GM12878 (cell line): ENCODE measurements around the gene RAB25. TPM values are rescaled to one million over a fixed set of nuclear protein-coding genes. Genes with fewer than 3 reads are reported as not detected.

Experiments used
- ATAC-seq: fragments of 200-7000 bp; cut with Tn5 transposase; 3 replicates; pipeline ENCODE4 v1.9.1; 2020; ENCODE audit warnings: mild to moderate bottlenecking, moderate library complexity
- BruUV-seq: library from RNA; stranded (reverse); fragments of 400-500 nt; replicated peaks from 2 replicates; lab custom pipeline; 2021; lab: Mats Ljungman, UMichigan
- CTCF ChIA-PET: fragments of 300-600 bp; sonication (Branson Sonifier 250); formaldehyde crosslinking; extraction: SDS; loops from one replicate; lab custom pipeline; 2021; ENCODE audit warnings: inconsistent platforms; lab: Yijun Ruan, JAX
- POLR2A ChIA-PET: fragments of 350-600 bp; formaldehyde crosslinking; extraction: SDS; loops from one replicate; lab custom pipeline; 2021; ENCODE audit warnings: inconsistent platforms; lab: Charles Lee
- RAD21 ChIA-PET: fragments of 300-600 bp; sonication (Branson Sonifier 250); formaldehyde crosslinking; loops from one replicate; lab custom pipeline; 2023; ENCODE audit warnings: antibody characterized with exemption; ENCODE audit not compliant: unreplicated experiment; lab: Charles Lee
- SMC1A ChIA-PET: fragments of 300-600 bp; sonication (Branson Sonifier 250); formaldehyde crosslinking; loops from one replicate; lab custom pipeline; 2023; ENCODE audit not compliant: unreplicated experiment, uncharacterized antibody; lab: Charles Lee
- DNase-seq: peaks from one replicate; pipeline ENCODE4 v3.0.0-alpha.2; 2011; ENCODE audit warnings: low read depth, low spot score
- FAIRE-seq: peaks from 3 replicates; lab custom pipeline; 2011; peaks lifted over from hg19 to GRCh38; lab: Jason Lieb, UNC
- H2AFZ ChIP-seq: 2 replicates; pipeline ENCODE4 v1.6.0; 2011; ENCODE audit warnings: low read depth, low read length, control low read depth; ENCODE audit not compliant: control insufficient read depth
- H3K27ac ChIP-seq: 2 replicates; pipeline ENCODE4 v1.5.1; 2011; ENCODE audit warnings: control low read depth; ENCODE audit not compliant: control insufficient read depth, insufficient read depth
- H3K27me3 ChIP-seq, 2 experiments: replicated peaks in 1 of 2; 2 replicates each; pipeline versions ENCODE4 v1.6.0 to v1.6.1; 2011; ENCODE audit warnings: low read length in 1 of 2; ENCODE audit not compliant: control insufficient read depth in 2 of 2, insufficient read depth in 2 of 2
- H3K36me3 ChIP-seq, 2 experiments: 2 replicates each; pipeline ENCODE4 v1.5.1; 2011; ENCODE audit warnings: low read length in 1 of 2; ENCODE audit not compliant: control insufficient read depth in 2 of 2, insufficient read depth in 2 of 2
- H3K4me1 ChIP-seq: 2 replicates; pipeline ENCODE4 v1.6.1; 2011; ENCODE audit warnings: mild to moderate bottlenecking, low read length, moderate library complexity, mixed read lengths; ENCODE audit not compliant: control insufficient read depth, insufficient read depth
- H3K4me2 ChIP-seq: 2 replicates; pipeline ENCODE4 v1.6.0; 2011; ENCODE audit warnings: control low read depth; ENCODE audit not compliant: control insufficient read depth, insufficient read depth
- H3K4me3 ChIP-seq: fragments of 200-600 bp; sonication (generic); 2 replicates; pipeline ENCODE4 v1.5.1; 2016
- H3K79me2 ChIP-seq: 2 replicates; pipeline ENCODE4 v1.6.0; 2011; ENCODE audit warnings: low read length; ENCODE audit not compliant: control insufficient read depth, insufficient read depth
- H3K9ac ChIP-seq: 2 replicates; pipeline ENCODE4 v1.8.0; 2011; ENCODE audit warnings: low read length, control low read depth, mixed read lengths; ENCODE audit not compliant: control insufficient read depth, insufficient read depth
- H3K9me3 ChIP-seq: replicated peaks from 3 replicates; pipeline ENCODE4 v1.5.1; 2011; ENCODE audit warnings: mild to moderate bottlenecking, low read length; ENCODE audit not compliant: control insufficient read depth, insufficient read depth
- H4K20me1 ChIP-seq: 2 replicates; pipeline ENCODE4 v1.6.0; 2011; ENCODE audit not compliant: control insufficient read depth, insufficient read depth
- MTA3 ChIP-seq: IDR thresholded peaks from 2 replicates; pipeline ENCODE4 v1.6.1; 2012; ENCODE audit warnings: low read length, inconsistent platforms, borderline replicate concordance
- WGBS: methylation state at CpG from one replicate; pipeline ENCODE4 v1.1.6; 2016; ENCODE audit warnings: low lambda C conversion rate; ENCODE audit not compliant: insufficient replicate concordance, insufficient coverage; ENCODE audit errors: missing lambda C conversion rate; 5-methylcytosine and 5-hydroxymethylcytosine counted together
- in situ Hi-C: fragments of 300-500 bp; cut with MboI; formaldehyde crosslinking; loops from 9 replicates; pipeline ENCODE4 v1.14.3; 2018; ENCODE audit warnings: mixed read lengths
- intact Hi-C: fragments of 100-400 bp; cut with micrococcal nuclease; formaldehyde crosslinking; loops from one replicate; pipeline ENCODE4 v1.14.2; 2022; ENCODE audit not compliant: unreplicated experiment
- polyA plus RNA-seq, 11 experiments: library from polyadenylated mRNA; depleted of rRNA in 4 of 11; unstranded in 6 of 11; stranded (reverse) in 5 of 11; fragments of >200 nt; fragmentation: Nextera tagmentation in 4 of 11; fragmentation: Illumina TruSeq in 1 of 11; extraction: Ambion mirVana in 4 of 11; extraction: Trizol in 1 of 11; gene quantifications; 1 replicate in 1 of 11; 2 replicates in 10 of 11; pipeline versions ENCODE4 v1.2.1 to v1.2.3, GENCODE V29; 2011 to 2016; ENCODE audit warnings: inconsistent platforms in 2 of 11, missing spikeins in 2 of 11, low read depth in 1 of 11
- total RNA-seq, 4 experiments: library from RNA; depleted of rRNA in 3 of 4; stranded (reverse); fragments of >200 nt in 3 of 4; fragmentation: Illumina TruSeq in 1 of 4; extraction: Trizol in 1 of 4; gene quantifications; 2 replicates each; pipeline versions ENCODE4 v1.2.1 to v1.2.3, GENCODE V29; 2013 to 2021
- TF ChIP-seq, protein P1 (sequence below), 3 experiments: IDR thresholded peaks in 2 of 3; conservative IDR thresholded peaks in 1 of 3; 2 replicates each; pipeline ENCODE4 v1.5.1; 2011; ENCODE audit warnings: low read depth in 3 of 3, low read length in 3 of 3, mild to moderate bottlenecking in 3 of 3, control low read depth in 2 of 3, moderate library complexity in 2 of 3, inconsistent platforms in 1 of 3, mixed read lengths in 1 of 3; ENCODE audit not compliant: control insufficient read depth in 2 of 3, insufficient read depth in 1 of 3; ENCODE audit errors: extremely low read depth in 1 of 3

RAB25 gene
- total and polyA plus RNA-seq, 10 of the 15 experiments (the other 5 are each of a cell fraction or from before 2014, with no cell fraction given) = 0.16 to 0.36 (median 0.22) TPM; not detected in 7

DNA sequence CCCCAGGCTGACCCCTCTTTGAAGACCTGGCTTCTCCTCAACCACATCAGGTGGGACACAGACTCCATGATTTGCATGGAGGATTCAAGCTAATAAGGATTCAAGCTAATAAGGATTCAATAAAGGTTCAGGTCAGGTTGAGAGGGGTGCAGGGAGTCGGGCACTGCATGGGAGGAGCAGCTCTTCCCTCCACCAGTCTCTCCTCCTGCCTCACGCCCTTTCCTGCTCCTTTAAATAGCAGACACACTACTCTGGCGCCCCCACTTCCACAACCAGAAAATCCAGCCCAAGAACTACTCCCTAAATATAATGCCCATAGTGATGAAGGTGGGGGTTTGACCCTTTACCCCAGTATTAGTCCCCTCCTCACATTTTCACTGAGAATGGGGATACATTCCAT, 14.2 kb downstream of the RAB25 start:
- H3K9me3 ChIP-seq = no peaks in the 10 kb centered on the region; the same call in 2 of the 3 replicates
- peaks cover 10% of the 10 kb centered on the region for H3K4me1 ChIP-seq
- TF ChIP-seq, protein P1, sequence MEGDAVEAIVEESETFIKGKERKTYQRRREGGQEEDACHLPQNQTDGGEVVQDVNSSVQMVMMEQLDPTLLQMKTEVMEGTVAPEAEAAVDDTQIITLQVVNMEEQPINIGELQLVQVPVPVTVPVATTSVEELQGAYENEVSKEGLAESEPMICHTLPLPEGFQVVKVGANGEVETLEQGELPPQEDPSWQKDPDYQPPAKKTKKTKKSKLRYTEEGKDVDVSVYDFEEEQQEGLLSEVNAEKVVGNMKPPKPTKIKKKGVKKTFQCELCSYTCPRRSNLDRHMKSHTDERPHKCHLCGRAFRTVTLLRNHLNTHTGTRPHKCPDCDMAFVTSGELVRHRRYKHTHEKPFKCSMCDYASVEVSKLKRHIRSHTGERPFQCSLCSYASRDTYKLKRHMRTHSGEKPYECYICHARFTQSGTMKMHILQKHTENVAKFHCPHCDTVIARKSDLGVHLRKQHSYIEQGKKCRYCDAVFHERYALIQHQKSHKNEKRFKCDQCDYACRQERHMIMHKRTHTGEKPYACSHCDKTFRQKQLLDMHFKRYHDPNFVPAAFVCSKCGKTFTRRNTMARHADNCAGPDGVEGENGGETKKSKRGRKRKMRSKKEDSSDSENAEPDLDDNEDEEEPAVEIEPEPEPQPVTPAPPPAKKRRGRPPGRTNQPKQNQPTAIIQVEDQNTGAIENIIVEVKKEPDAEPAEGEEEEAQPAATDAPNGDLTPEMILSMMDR (IDR thresholded peaks at IDR 0.05 in 2 of 3, conservative IDR thresholded peaks at IDR 0.05 in 1 of 3; ENCODE audit: control insufficient read depth in 2 of 3, extremely low read depth in 1 of 3, insufficient read depth in 1 of 3, low read depth in 3 of 3, low read length in 3 of 3) = 0 out of 6 replicates have a peak, but pooled peaks of 1 of the 3 experiments have one; percentile 0
- no peak for TF ChIP-seq MTA3
- intact Hi-C loops (no loop called here), in situ Hi-C loops (no loop called here)
- no peak overlapping the region for H3K27ac ChIP-seq
- SMC1A ChIA-PET = interaction anchor here (1.0 to 2.0 kb wide), 2 partner anchors 9 to 157 kb away, joined by 3 to 8 read pairs; no protein-coding TSS in a partner anchor
- BruUV-seq = no TSS peak
- WGBS = 96% methylated on average over 3 of the region's 3 CpGs
- H3K4me3 ChIP-seq = 0 out of 2 replicates have a peak overlapping the region, but pooled peaks have one; percentile 86
- FAIRE-seq (no peak), DNase-seq (no peak), ATAC-seq (no peak)
- H3K27me3 ChIP-seq = no peaks in the 10 kb centered on the region
- CTCF ChIA-PET = interaction anchor here (1.0 to 2.6 kb wide), 7 partner anchors 9 to 292 kb away, joined by 3 to 24 read pairs (median 4); no protein-coding TSS in a partner anchor
- H3K9ac ChIP-seq = no peak overlapping the region
- POLR2A ChIA-PET = interaction anchor here (0.5 to 1.2 kb wide), 4 partner anchors 8 to 349 kb away, joined by 3 to 6 read pairs (median 3); no protein-coding TSS in a partner anchor
- H3K79me2 ChIP-seq = peaks cover 2% of the 10 kb centered on the region; the same call in 1 of the 2 replicates
- peak overlapping the region; percentile 94; the same call in 1 of the 2 replicates for H3K4me2 ChIP-seq
- H4K20me1 ChIP-seq = no peaks in the 10 kb centered on the region
- no peak overlapping the region for H2AFZ ChIP-seq
- RAD21 ChIA-PET = interaction anchor here (1.5 kb wide), 1 partner anchor 137 kb away, joined by 4 read pairs; no protein-coding TSS in a partner anchor
- no peaks in the 10 kb centered on the region for H3K36me3 ChIP-seq
